CD14-positive monocyte (primary cell): ENCODE data around the gene CC2D1A. TPM values are rescaled to one million over a fixed set of nuclear protein-coding genes. Genes with fewer than 3 reads are reported as not detected.

Experiments used
- DNase-seq, 3 donors: peaks; one replicate each; pipeline ENCODE4 v3.0.0-alpha.2; 2011 to 2022
- H2AFZ ChIP-seq: 2 replicates; pipeline ENCODE4 v1.6.0; 2012; ENCODE audit warnings: mild to moderate bottlenecking, low read depth, low read length, inconsistent platforms; ENCODE audit not compliant: insufficient read depth, poor library complexity, severe bottlenecking
- H3K27ac ChIP-seq, 2 donors: 1 replicate in 1 of 2; 2 replicates in 1 of 2; pipeline ENCODE4 v1.5.1; 2012 to 2013; ENCODE audit warnings: low read length in 2 of 2, control low read depth in 1 of 2, inconsistent platforms in 1 of 2, low read depth in 1 of 2, mild to moderate bottlenecking in 1 of 2
- H3K27me3 ChIP-seq, 2 donors: one replicate each; pipeline versions ENCODE4 v1.6.0 to v1.6.1; 2011 to 2013; ENCODE audit warnings: low read length in 2 of 2; ENCODE audit not compliant: control insufficient read depth in 2 of 2, insufficient read depth in 2 of 2
- H3K36me3 ChIP-seq, 2 donors: replicated peaks in 1 of 2; 1 replicate in 1 of 2; 2 replicates in 1 of 2; pipeline versions ENCODE4 v1.5.1 to v1.6.1; 2012 to 2013; ENCODE audit warnings: low read length in 2 of 2, control low read depth in 1 of 2, inconsistent platforms in 1 of 2, mild to moderate bottlenecking in 1 of 2; ENCODE audit not compliant: insufficient read depth in 2 of 2, control insufficient read depth in 1 of 2
- H3K4me1 ChIP-seq, 2 donors: 1 replicate in 1 of 2; 2 replicates in 1 of 2; pipeline versions ENCODE4 v1.5.1 to v1.6.1; 2012 to 2013; ENCODE audit warnings: low read length in 2 of 2, control low read depth in 1 of 2, inconsistent platforms in 1 of 2, mild to moderate bottlenecking in 1 of 2, moderate library complexity in 1 of 2; ENCODE audit not compliant: insufficient read depth in 2 of 2, control insufficient read depth in 1 of 2
- H3K4me2 ChIP-seq: replicated peaks from 2 replicates; pipeline ENCODE3; 2012; ENCODE audit warnings: low read length, moderate library complexity, mild to moderate bottlenecking; ENCODE audit not compliant: poor library complexity, severe bottlenecking; ENCODE audit errors: extremely low read depth
- H3K4me3 ChIP-seq, 3 experiments: fragments of 200-600 bp in 1 of 3; sonication (generic) in 1 of 3; replicated peaks in 1 of 3; 1 replicate in 2 of 3; 2 replicates in 1 of 3; pipeline ENCODE4 v1.5.1; 2011 to 2013; ENCODE audit warnings: low read length in 3 of 3, mild to moderate bottlenecking in 3 of 3, control low read depth in 2 of 3, low read depth in 2 of 3, inconsistent platforms in 1 of 3, moderate library complexity in 1 of 3
- H3K79me2 ChIP-seq: 2 replicates; pipeline ENCODE4 v1.6.0; 2012; ENCODE audit warnings: mild to moderate bottlenecking, control low read depth, inconsistent platforms, low read length, moderate library complexity; ENCODE audit not compliant: insufficient read depth
- H3K9ac ChIP-seq: 2 replicates; pipeline ENCODE4 v1.6.0; 2017; ENCODE audit warnings: low read length, mild to moderate bottlenecking; ENCODE audit not compliant: insufficient read depth, poor library complexity, severe bottlenecking
- H3K9me3 ChIP-seq, 2 donors: replicated peaks in 1 of 2; 1 replicate in 1 of 2; 2 replicates in 1 of 2; pipeline versions ENCODE4 v1.5.1 to v1.6.1; 2012 to 2013; ENCODE audit warnings: low read length in 2 of 2, control low read depth in 1 of 2; ENCODE audit not compliant: control insufficient read depth in 1 of 2, insufficient read depth in 1 of 2
- H4K20me1 ChIP-seq: 2 replicates; pipeline ENCODE4 v1.6.0; 2012; ENCODE audit warnings: mild to moderate bottlenecking, low read length, control low read depth, moderate library complexity; ENCODE audit not compliant: insufficient read depth
- H3K27ac Mint-ChIP-seq, 7 donors: one replicate each; pipeline ENCODE4 v1.8.0; 2020; ENCODE audit warnings: mild to moderate bottlenecking in 7 of 7, mixed read lengths in 7 of 7, moderate library complexity in 6 of 7, inconsistent platforms in 2 of 7
- H3K27me3 Mint-ChIP-seq, 3 donors: one replicate each; pipeline ENCODE4 v1.8.0; 2021 to 2022; ENCODE audit warnings: low read depth in 3 of 3, mild to moderate bottlenecking in 3 of 3, mixed read lengths in 3 of 3, moderate library complexity in 3 of 3, inconsistent platforms in 1 of 3
- H3K36me3 Mint-ChIP-seq, 2 donors: one replicate each; pipeline ENCODE4 v1.8.0; 2020; ENCODE audit warnings: mixed read lengths in 2 of 2, inconsistent platforms in 1 of 2, mild to moderate bottlenecking in 1 of 2
- H3K4me1 Mint-ChIP-seq: one replicate; pipeline ENCODE4 v1.8.0; 2020; ENCODE audit warnings: mild to moderate bottlenecking, mixed read lengths
- H3K4me3 Mint-ChIP-seq, 2 donors: one replicate each; pipeline ENCODE4 v1.8.0; 2020; ENCODE audit warnings: mild to moderate bottlenecking in 2 of 2, mixed read lengths in 2 of 2, moderate library complexity in 1 of 2
- H3K9me3 Mint-ChIP-seq, 7 donors: one replicate each; pipeline ENCODE4 v1.8.0; 2020 to 2022; ENCODE audit warnings: mixed read lengths in 7 of 7, mild to moderate bottlenecking in 6 of 7, moderate library complexity in 6 of 7, inconsistent platforms in 2 of 7
- CTCF ChIP-seq: fragments of 200-600 bp; IDR thresholded peaks from one replicate; pipeline ENCODE4 v1.8.0; 2022; ENCODE audit warnings: antibody characterized with exemption, mild to moderate bottlenecking
- WGBS: methylation state at CpG from one replicate; pipeline ENCODE4 v1.1.5; 2013; ENCODE audit warnings: missing lambda C conversion rate; ENCODE audit not compliant: insufficient coverage; 5-methylcytosine and 5-hydroxymethylcytosine counted together
- intact Hi-C, 2 donors: fragments of 100-400 bp; cut with micrococcal nuclease; formaldehyde crosslinking; loops; one replicate each; pipeline versions ENCODE4 v1.15.0 to v1.15.1; 2023
- polyA plus RNA-seq, 3 donors: library from polyadenylated mRNA; depleted of rRNA in 1 of 3; unstranded in 2 of 3; stranded (reverse) in 1 of 3; fragments of 300-500 nt in 2 of 3; fragments of >200 nt in 1 of 3; fragmentation: Illumina TruSeq in 2 of 3; gene quantifications; 1 replicate in 2 of 3; 2 replicates in 1 of 3; pipeline ENCODE4 v1.2.3, GENCODE V29; 2012 to 2021

Gene CC2D1A
- polyA plus RNA-seq, 3 donors: 4.6 to 27.0 (median 6.2) TPM

- Histone ChIP-seq H3K9ac (no peak overlapping the region), H3K79me2 (peaks cover 9% of the 10 kb centered on the region), H3K36me3 (peaks cover 19 to 24% of the 10 kb centered on the region in 2 donors), H2AFZ (no peak overlapping the region), H4K20me1 (no peaks in the 10 kb centered on the region), H3K27ac (no peak overlapping the region), H3K4me3 (no peak overlapping the region), H3K27me3 (no peaks in the 10 kb centered on the region), H3K4me1 (peaks cover 21 to 31% of the 10 kb centered on the region in 2 donors), H3K4me2 (no peak overlapping the region), H3K9me3 (no peaks in the 10 kb centered on the region)
- Mint-ChIP-seq H3K4me1 (peaks cover 25% of the 10 kb centered on the region), H3K27ac (no peak overlapping the region), H3K27me3 (peaks cover 0 to 2% (median 1%) of the 10 kb centered on the region in 3 donors), H3K36me3 (peaks cover 21 to 46% of the 10 kb centered on the region in 2 donors), H3K4me3 (no peak overlapping the region), H3K9me3 (no peaks in the 10 kb centered on the region)
- 96% methylated on average over 3 of the region's 8 CpGs for WGBS
- TF ChIP-seq CTCF: no peak
- intact Hi-C loops: no loop called here
- DNase-seq: no peak
Measured at GRCh38 chr19:13908674-13909073, 2.7 kb downstream of the CC2D1A start.

- Histone ChIP-seq H3K27me3 (no peaks in the 10 kb centered on the region), H3K9me3 (no peaks in the 10 kb centered on the region), H3K4me1 (peaks cover 21 to 31% of the 10 kb centered on the region in 2 donors), H3K79me2 (peaks cover 9% of the 10 kb centered on the region), H2AFZ (no peak overlapping the region), H3K27ac (no peak overlapping the region), H3K4me2 (no peak overlapping the region), H3K4me3 (no peak overlapping the region), H3K36me3 (peaks cover 22 to 31% of the 10 kb centered on the region in 2 donors), H3K9ac (no peak overlapping the region), H4K20me1 (no peaks in the 10 kb centered on the region)
- Mint-ChIP-seq H3K27ac (peak overlapping the region in 3 of 7 donors; percentile 63 to 74 (median 66)), H3K9me3 (no peaks in the 10 kb centered on the region), H3K4me1 (peaks cover 25% of the 10 kb centered on the region), H3K36me3 (peaks cover 21 to 54% of the 10 kb centered on the region in 2 donors), H3K27me3 (peaks cover 0 to 2% (median 1%) of the 10 kb centered on the region in 3 donors), H3K4me3 (no peak overlapping the region)
- intact Hi-C loops: no loop called here
- 100% methylated on average over 1 of the region's 2 CpGs for WGBS
- no peak for DNase-seq
- TF ChIP-seq CTCF: no peak
Measured at GRCh38 chr19:13909430-13909829, 3.4 kb downstream of the CC2D1A start.
